GM18505 (cell line): ENCODE results near the gene KDSR.

ENCODE experiments used
- ATAC-seq: cut with Tn5 transposase; IDR thresholded peaks from one replicate; pipeline ENCODE4 v1.9.1; 2021; ENCODE audit not compliant: unreplicated experiment
- POLR2A ChIP-seq: IDR thresholded peaks from 4 replicates; pipeline ENCODE4 v1.6.1; 2011; ENCODE audit warnings: borderline replicate concordance; ENCODE audit not compliant: insufficient read depth, insufficient read length; ENCODE audit errors: extremely low read depth

The KDSR gene

GRCh38 chr18:63315131-63315662 is 51.8 kb downstream of the KDSR start:
- TF ChIP-seq POLR2A: peak; percentile 21
- no peak for ATAC-seq

- no peak for ATAC-seq
- TF ChIP-seq POLR2A: no peak
These were observed 52.8 kb downstream of the KDSR start for GRCh38 chr18:63314062-63314790.

GRCh38 chr18:63313396-63313917 is 53.5 kb downstream of the KDSR start:
- TF ChIP-seq POLR2A: no peak
- ATAC-seq: no peak

GRCh38 chr18:63312737-63313395 is 54.1 kb downstream of the KDSR start:
- TF ChIP-seq POLR2A: peak; percentile 39
- ATAC-seq: no peak

- no peak for ATAC-seq
- peak; percentile 1 for TF ChIP-seq POLR2A
These were observed 55.0 kb downstream of the KDSR start for GRCh38 chr18:63312019-63312409.

GRCh38 chr18:63311118-63312018 is 55.6 kb downstream of the KDSR start:
- ATAC-seq: peak; percentile 57
- no peak for TF ChIP-seq POLR2A

GRCh38 chr18:63309422-63309821 is 57.6 kb downstream of the KDSR start:
- TF ChIP-seq POLR2A: no peak

GRCh38 chr18:63307551-63308200 is 59.3 kb downstream of the KDSR start:
- ATAC-seq: no peak
- no peak for TF ChIP-seq POLR2A

More at GRCh38 chr18:63309422-63309821, 57.6 kb downstream of the KDSR start:
- ATAC-seq: no peak

GRCh38 chr18:63306819-63307550 is 60.0 kb downstream of the KDSR start:
- ATAC-seq: no peak
- TF ChIP-seq POLR2A: no peak

- ATAC-seq: no peak
- no peak for TF ChIP-seq POLR2A
These were observed 60.8 kb downstream of the KDSR start for GRCh38 chr18:63306249-63306648.

- TF ChIP-seq POLR2A: no peak
- no peak for ATAC-seq
These were observed 63.5 kb downstream of the KDSR start for GRCh38 chr18:63303547-63303946.

GRCh38 chr18:63302636-63303405 is 64.2 kb downstream of the KDSR start:
- no peak for TF ChIP-seq POLR2A
- no peak for ATAC-seq

- no peak for ATAC-seq
- TF ChIP-seq POLR2A: no peak
These were observed 64.8 kb downstream of the KDSR start for GRCh38 chr18:63302220-63302619.
